ENCODE measurements around the gene GAN.

The GAN gene

DNA sequence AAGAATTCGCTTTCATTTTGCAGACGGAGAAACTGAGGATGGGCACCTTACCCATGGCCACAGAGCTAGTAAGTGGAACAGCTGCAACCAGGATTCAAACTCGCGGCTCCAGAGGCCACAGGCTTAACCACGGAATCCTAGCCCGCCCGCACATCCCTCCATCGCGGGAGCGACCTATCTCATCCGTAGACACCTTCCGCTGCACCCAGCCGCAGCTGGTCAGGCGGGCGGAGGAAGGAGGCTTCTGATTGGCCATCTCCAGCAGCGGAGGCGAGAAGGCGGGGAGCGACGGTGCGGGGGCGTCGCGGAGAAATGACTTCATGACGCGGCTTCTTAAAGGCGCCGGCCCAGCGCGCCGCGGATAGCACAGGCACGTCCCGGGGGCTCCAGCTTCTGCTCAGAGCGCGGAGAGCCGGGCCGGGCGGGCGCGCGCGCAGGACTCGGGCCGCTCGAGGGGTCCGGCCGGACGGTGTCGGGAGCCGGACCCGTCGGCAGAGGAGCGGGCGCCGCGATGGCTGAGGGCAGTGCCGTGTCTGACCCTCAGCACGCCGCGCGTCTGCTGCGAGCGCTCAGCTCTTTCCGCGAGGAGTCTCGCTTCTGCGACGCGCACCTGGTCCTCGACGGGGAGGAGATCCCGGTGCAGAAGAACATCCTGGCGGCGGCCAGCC is at the start of gene GAN:
Gene GAN, plus strand, starts transcription at position 360 of the 668 bp plus-strand sequence. Its CDS starts 152 bp downstream, at position 512.
- peak within 1 kb of the TSS; percentile 63 to 99 (median 89) for H3K4me3 ChIP-seq
- peak within 1 kb of the TSS; percentile 56 to 98 (median 92) for H3K27ac ChIP-seq

GRCh38 chr16:81265052-81265451 is 49.7 kb upstream of the GAN start:
- no peak overlapping the region for H3K27ac ChIP-seq
- H3K4me3 ChIP-seq = no peak overlapping the region

GRCh38 chr16:81265658-81266451 is 48.9 kb upstream of the GAN start:
- Histone ChIP-seq H3K27ac (peak overlapping the region in 6 of 21 experiments; percentile 25 to 62 (median 44)), H3K4me3 (no peak overlapping the region)

GRCh38 chr16:81266680-81267095 is 48.1 kb upstream of the GAN start:
- Histone ChIP-seq H3K4me3 (no peak overlapping the region), H3K27ac (peak overlapping the region in 7 of 21 experiments; percentile 25 to 62 (median 42))

DNA sequence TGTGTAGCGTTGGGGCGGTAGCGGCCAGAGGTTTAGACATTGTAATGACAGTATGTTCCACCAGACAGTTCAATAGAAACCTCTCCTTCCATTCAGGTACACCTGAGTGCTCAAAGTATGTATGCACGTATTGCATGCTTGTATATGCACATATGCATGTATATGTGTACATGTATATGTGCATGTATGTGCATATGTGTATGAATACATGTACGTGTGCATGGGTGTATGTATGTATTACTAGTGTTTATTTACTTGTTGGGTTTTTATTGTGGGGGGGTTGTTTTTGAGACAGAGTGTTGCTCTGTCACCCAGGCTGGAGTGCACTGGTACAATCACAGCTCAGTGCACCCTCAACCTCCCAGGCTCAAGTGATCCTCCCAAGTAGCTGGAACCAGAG is 46.3 kb upstream of the GAN start:
- Histone ChIP-seq H3K4me3 (no peak overlapping the region), H3K27ac (no peak overlapping the region)

GRCh38 chr16:81273223-81273950 is 41.4 kb upstream of the GAN start:
- peak overlapping the region in 1 of 21 experiments; percentile 14 for H3K27ac ChIP-seq
- H3K4me3 ChIP-seq = no peak overlapping the region

GRCh38 chr16:81275064-81275532 is 39.7 kb upstream of the GAN start:
- Histone ChIP-seq H3K4me3 (no peak overlapping the region), H3K27ac (peak overlapping the region in 1 of 21 experiments; percentile 22)

DNA sequence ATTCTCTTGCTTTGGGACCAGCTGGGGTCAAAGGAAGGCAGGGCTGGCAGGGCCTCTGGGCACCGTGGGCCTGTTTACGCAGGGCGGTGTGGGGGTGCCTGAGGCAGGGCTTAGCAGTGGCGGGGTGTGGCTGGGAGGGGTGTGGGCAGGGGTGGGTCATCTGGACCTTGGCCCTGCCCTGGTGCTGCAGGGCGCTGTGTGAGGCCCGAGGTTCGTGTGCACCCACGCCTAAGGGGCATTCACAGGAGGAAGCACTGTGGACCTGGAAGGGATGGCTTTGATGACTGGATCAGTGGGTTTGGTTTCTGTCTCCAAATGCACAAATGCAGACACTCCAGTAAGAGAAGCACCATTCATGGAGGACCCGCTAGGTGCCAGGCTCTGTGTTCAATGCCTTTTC is 39.0 kb upstream of the GAN start:
- peak overlapping the region in 2 of 21 experiments; percentile 22 to 23 for H3K27ac ChIP-seq
- H3K4me3 ChIP-seq = no peak overlapping the region

DNA sequence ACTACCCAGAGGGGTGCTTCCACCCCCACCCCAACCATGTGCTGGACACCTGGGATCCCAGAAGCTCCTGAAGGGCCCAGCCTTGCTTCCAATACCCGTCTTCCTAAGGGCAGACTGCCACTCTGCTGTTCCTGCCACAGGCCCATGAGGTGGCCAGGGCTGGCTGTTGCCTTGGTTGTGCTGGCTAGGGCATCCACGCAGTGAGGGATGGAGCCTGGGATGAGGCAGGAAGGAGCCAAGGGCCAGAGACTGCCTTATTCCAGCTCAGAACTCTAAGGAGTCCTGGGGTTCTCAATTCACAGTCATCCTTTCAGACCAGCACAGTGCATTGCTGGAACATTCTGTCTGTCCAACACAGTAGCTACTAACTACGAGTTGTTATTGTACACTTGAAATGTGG is 38.4 kb upstream of the GAN start:
- H3K27ac ChIP-seq = peak overlapping the region in 3 of 21 experiments; percentile 5 to 23 (median 22)

GRCh38 chr16:81277541-81278080 is 37.2 kb upstream of the GAN start:
- Histone ChIP-seq H3K4me3 (no peak overlapping the region), H3K27ac (peak overlapping the region in 13 of 21 experiments; percentile 1 to 64 (median 43))

More for the DNA sequence above, 38.4 kb upstream of the GAN start:
- H3K4me3 ChIP-seq = no peak overlapping the region

DNA sequence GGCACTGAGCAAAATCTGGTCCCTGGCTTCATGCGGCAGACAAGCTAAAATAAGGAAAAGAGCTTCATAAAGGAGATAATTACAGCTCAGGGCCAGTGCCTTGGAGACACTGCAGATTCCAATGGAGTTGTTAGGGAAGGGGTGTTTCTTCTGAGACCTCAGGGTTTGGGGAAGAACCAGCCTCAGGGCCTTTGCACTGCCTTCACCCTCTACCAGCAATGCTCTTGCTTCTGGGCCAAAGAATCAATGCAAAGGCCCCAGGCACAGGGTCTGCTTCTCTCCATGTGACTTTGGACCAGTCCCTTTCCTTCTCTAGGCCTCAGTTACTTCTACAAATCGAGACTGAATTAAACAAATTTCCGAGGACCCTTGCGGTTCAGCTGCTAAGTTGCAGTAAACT is 36.2 kb upstream of the GAN start:
- H3K4me3 ChIP-seq = no peak overlapping the region
- peak overlapping the region in 2 of 21 experiments; percentile 59 to 64 for H3K27ac ChIP-seq

DNA sequence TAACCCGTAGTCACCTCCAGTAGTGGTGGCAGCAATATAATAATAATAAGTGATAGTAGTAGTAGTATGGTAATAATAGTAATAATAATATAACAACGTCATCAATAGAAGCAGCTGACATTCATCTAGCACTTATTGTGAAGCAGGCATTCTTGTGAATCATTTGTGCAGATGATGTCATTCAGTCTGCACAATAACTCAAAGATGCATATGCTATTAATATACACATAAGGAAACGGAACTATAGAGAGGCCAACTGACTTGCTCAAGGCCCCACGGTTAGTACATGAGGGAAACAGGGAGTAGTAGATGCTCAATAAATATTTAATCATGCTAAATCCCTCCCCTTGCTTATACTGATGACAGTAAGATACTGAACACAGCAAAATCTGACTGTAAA is 35.4 kb upstream of the GAN start:
- Histone ChIP-seq H3K27ac (no peak overlapping the region), H3K4me3 (no peak overlapping the region)

GRCh38 chr16:81280393-81280792 is 34.4 kb upstream of the GAN start:
- H3K27ac ChIP-seq = no peak overlapping the region
- no peak overlapping the region for H3K4me3 ChIP-seq

DNA sequence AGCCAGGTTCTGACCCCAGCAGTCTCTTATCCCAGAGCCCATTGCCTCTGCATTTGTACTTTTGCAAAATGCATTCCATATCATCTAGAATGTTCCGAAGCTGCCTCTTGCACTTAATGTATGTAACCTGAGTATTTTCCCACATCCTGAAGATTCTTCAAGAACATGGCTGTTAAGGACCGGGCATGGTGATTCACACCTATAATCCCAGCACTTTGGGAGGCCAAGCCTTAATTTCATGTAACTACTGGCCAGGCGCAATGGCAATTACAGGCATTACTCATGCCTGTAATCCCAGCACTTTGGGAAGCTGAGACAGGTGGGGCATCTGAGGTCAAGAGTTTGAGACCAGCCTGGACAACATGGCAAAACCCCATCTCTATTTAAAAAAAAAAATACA is 31.7 kb upstream of the GAN start:
- no peak overlapping the region for H3K4me3 ChIP-seq
- H3K27ac ChIP-seq = no peak overlapping the region

DNA sequence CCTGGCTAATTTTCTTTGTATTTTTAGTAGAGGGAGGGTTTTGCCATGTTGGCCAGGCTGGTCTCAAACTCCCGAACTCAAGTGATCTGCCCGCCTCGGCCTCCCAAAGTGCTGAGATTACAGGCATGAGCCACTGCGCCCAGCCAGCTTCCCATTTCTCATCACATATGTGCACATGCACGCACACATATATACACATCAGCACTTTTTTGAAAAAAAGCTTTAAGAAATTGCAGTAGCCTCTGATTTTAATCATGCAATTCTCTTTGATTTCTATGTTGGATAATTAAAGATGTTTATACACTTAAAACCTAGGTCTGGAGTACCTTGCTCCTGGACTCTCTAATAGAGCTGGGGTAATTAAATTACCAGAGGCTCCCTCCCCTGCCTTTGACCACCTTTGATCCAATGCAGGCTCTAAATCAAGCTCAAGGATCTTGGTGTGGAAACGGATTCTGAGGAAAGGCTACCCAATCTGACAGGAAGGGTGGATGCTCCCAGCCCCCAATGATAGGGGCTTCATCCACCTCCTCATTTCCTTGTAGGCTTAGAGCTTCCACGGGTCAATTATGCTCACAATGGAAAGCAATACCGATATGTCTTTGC is 29.7 kb upstream of the GAN start:
- no peak overlapping the region for H3K4me3 ChIP-seq
- H3K27ac ChIP-seq = no peak overlapping the region

DNA sequence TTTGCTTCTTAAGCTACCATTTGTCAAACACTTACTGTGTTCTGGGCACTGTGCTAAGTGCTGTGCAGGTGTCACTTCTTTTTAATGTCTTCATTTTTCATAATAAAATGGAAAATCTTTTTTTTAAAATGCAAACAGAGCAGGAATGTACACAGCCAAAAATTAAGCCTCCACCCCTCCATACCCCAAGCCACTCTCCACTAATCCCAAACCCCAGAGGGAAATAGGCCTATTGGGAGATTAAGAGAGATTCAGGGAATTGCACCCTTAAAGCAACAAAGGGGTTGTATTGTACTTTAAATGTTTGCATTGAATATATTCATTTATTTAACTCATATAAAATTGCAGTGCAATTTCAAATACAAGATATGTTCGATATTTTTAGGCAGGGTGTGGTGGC is 28.6 kb upstream of the GAN start:
- Histone ChIP-seq H3K4me3 (no peak overlapping the region), H3K27ac (no peak overlapping the region)

DNA sequence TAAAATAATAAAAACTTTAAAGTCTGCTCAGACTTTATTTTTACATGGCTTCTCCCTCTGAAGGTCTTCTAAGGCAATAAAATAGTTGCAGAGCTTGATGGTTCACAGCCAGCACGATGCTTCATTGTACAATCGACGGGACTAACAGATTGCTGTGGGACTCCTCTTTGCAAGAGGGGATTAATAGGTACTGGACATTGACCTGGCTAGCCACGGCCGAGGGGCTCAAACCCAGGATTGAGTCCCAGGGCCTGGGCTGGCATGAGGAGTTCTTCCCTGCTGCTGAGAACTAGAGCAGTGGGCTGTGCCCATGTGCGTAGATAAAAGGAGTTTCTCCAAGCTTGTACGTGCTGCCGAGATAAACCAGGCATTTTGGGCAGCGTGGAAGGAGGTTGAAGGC is 23.6 kb upstream of the GAN start:
- Histone ChIP-seq H3K27ac (no peak overlapping the region), H3K4me3 (no peak overlapping the region)

DNA sequence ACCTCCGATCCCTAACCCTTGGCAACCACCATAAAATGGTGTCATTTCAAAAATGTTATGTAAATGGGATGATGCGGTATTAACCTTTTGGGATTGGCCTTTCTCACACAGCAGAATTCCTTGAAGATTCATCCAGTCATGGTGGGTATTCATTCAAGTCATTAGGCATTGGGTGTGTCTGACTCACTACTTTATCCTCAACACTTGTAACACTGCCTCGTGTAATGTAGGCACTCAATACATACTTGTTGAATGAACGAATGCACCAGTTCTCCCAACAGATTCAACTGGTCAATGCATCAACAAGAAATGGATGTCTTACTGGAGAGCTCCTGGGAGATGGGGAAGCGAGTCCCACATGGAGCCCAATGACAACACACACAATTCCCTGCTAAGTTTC is 21.8 kb upstream of the GAN start:
- H3K27ac ChIP-seq = peak overlapping the region in 4 of 21 experiments; percentile 47 to 75 (median 58)
- H3K4me3 ChIP-seq = no peak overlapping the region

Measured in skin epidermis (tissue), 12 donors.